Measurements from ENCODE around the gene TBPL2.
A peak's percentile ranks its signal among the peaks of the same experiment; 100 is the strongest.
"Not testable (repeated sequence)": the region's sequence is repeated elsewhere in the genome, so short reads cannot be mapped to it uniquely, and the experiment has no call there.

TBPL2 gene

GRCh38 chr14:55427439-55427838, 13.0 kb downstream of the TBPL2 start:
- Histone ChIP-seq H3K4me1 (peaks cover 10% of the 10 kb centered on the region), H3K9me3 (no peaks in the 10 kb centered on the region), H3K27ac (no peak overlapping the region), H4K20me1 (no peaks in the 10 kb centered on the region), H3K4me2 (no peak overlapping the region), H3K36me3 (no peaks in the 10 kb centered on the region), H3K27me3 (no peaks in the 10 kb centered on the region), H3K4me3 (no peak overlapping the region), H3K9ac (no peak overlapping the region)
- no peak for TF ChIP-seq Cebpa-rat (IDR thresholded peaks at IDR 0.05)

GRCh38 chr14:55426891-55427290, 13.5 kb downstream of the TBPL2 start:
- Histone ChIP-seq H3K27ac (no peak overlapping the region), H3K9ac (no peak overlapping the region), H3K4me2 (no peak overlapping the region), H3K4me1 (peaks cover 10% of the 10 kb centered on the region), H3K27me3 (no peaks in the 10 kb centered on the region), H3K36me3 (no peaks in the 10 kb centered on the region), H3K9me3 (no peaks in the 10 kb centered on the region), H4K20me1 (no peaks in the 10 kb centered on the region), H3K4me3 (no peak overlapping the region)
- TF ChIP-seq Cebpa-rat (IDR thresholded peaks at IDR 0.05), result no peak

GRCh38 chr14:55425091-55425490, 15.3 kb downstream of the TBPL2 start:
- no peaks in the 10 kb centered on the region for H3K36me3 ChIP-seq
- no peak overlapping the region for H3K9ac ChIP-seq
- H3K4me3 ChIP-seq, result no peak overlapping the region
- no peaks in the 10 kb centered on the region for H3K9me3 ChIP-seq
- H3K4me1 ChIP-seq, result peaks cover 10% of the 10 kb centered on the region
- no peak overlapping the region for H3K27ac ChIP-seq
- no peaks in the 10 kb centered on the region for H3K27me3 ChIP-seq
- no peaks in the 10 kb centered on the region for H4K20me1 ChIP-seq
- H3K4me2 ChIP-seq, result no peak overlapping the region
- TF ChIP-seq Cebpa-rat (IDR thresholded peaks at IDR 0.05), result no peak

GRCh38 chr14:55423969-55424368, 16.4 kb downstream of the TBPL2 start:
- Histone ChIP-seq H3K4me3 (no peak overlapping the region), H3K27ac (no peak overlapping the region), H3K4me1 (peaks cover 10% of the 10 kb centered on the region), H4K20me1 (no peaks in the 10 kb centered on the region), H3K4me2 (peak overlapping the region; percentile 36), H3K36me3 (no peaks in the 10 kb centered on the region), H3K27me3 (no peaks in the 10 kb centered on the region), H3K9ac (no peak overlapping the region), H3K9me3 (no peaks in the 10 kb centered on the region)
- no peak for TF ChIP-seq Cebpa-rat (IDR thresholded peaks at IDR 0.05)

GRCh38 chr14:55422338-55422737, 18.1 kb downstream of the TBPL2 start:
- not testable (repeated sequence) for H3K4me3 ChIP-seq, H3K9ac ChIP-seq, H3K4me2 ChIP-seq, H4K20me1 ChIP-seq, H3K9me3 ChIP-seq, H3K36me3 ChIP-seq, H3K27me3 ChIP-seq, H3K27ac ChIP-seq
- H3K4me1 ChIP-seq, result peaks cover 10% of the 10 kb centered on the region

GRCh38 chr14:55419663-55420062, 20.8 kb downstream of the TBPL2 start:
- H3K27ac ChIP-seq, result no peak overlapping the region
- H3K4me2 ChIP-seq, result no peak overlapping the region
- no peak for TF ChIP-seq Cebpa-rat (IDR thresholded peaks at IDR 0.05)
- no peak overlapping the region for H3K9ac ChIP-seq
- H3K9me3 ChIP-seq, result no peaks in the 10 kb centered on the region
- no peaks in the 10 kb centered on the region for H3K36me3 ChIP-seq
- H4K20me1 ChIP-seq, result no peaks in the 10 kb centered on the region
- H3K4me3 ChIP-seq, result no peak overlapping the region
- H3K27me3 ChIP-seq, result no peaks in the 10 kb centered on the region
- peaks cover 10% of the 10 kb centered on the region for H3K4me1 ChIP-seq

GRCh38 chr14:55418411-55418810, 22.0 kb downstream of the TBPL2 start:
- no peak overlapping the region for H3K27ac ChIP-seq
- no peak for TF ChIP-seq Cebpa-rat (IDR thresholded peaks at IDR 0.05)
- no peak overlapping the region for H3K4me3 ChIP-seq
- H4K20me1 ChIP-seq, result no peaks in the 10 kb centered on the region
- no peaks in the 10 kb centered on the region for H3K4me1 ChIP-seq
- H3K27me3 ChIP-seq, result no peaks in the 10 kb centered on the region
- no peaks in the 10 kb centered on the region for H3K9me3 ChIP-seq
- H3K9ac ChIP-seq, result no peak overlapping the region
- H3K4me2 ChIP-seq, result no peak overlapping the region
- H3K36me3 ChIP-seq, result no peaks in the 10 kb centered on the region

- no peaks in the 10 kb centered on the region for H3K9me3 ChIP-seq
These were observed 22.5 kb downstream of the TBPL2 start for GRCh38 chr14:55417955-55418354.

GRCh38 chr14:55416866-55417265, 23.6 kb downstream of the TBPL2 start:
- H3K36me3 ChIP-seq, result no peaks in the 10 kb centered on the region

More at GRCh38 chr14:55417955-55418354, 22.5 kb downstream of the TBPL2 start:
- no peaks in the 10 kb centered on the region for H3K4me1 ChIP-seq
- no peak for TF ChIP-seq Cebpa-rat (IDR thresholded peaks at IDR 0.05)
- no peak overlapping the region for H3K4me2 ChIP-seq
- H4K20me1 ChIP-seq, result no peaks in the 10 kb centered on the region
- H3K27me3 ChIP-seq, result no peaks in the 10 kb centered on the region
- no peaks in the 10 kb centered on the region for H3K36me3 ChIP-seq
- H3K27ac ChIP-seq, result no peak overlapping the region
- no peak overlapping the region for H3K9ac ChIP-seq
- no peak overlapping the region for H3K4me3 ChIP-seq

GRCh38 chr14:55414551-55414950, 25.9 kb downstream of the TBPL2 start:
- Histone ChIP-seq H3K9me3 (no peaks in the 10 kb centered on the region), H3K27me3 (no peaks in the 10 kb centered on the region), H4K20me1 (no peaks in the 10 kb centered on the region), H3K9ac (no peak overlapping the region), H3K36me3 (no peaks in the 10 kb centered on the region), H3K4me2 (no peak overlapping the region), H3K27ac (no peak overlapping the region), H3K4me1 (peaks cover 24% of the 10 kb centered on the region), H3K4me3 (no peak overlapping the region)
- TF ChIP-seq Cebpa-rat (IDR thresholded peaks at IDR 0.05), result no peak

More at GRCh38 chr14:55416866-55417265, 23.6 kb downstream of the TBPL2 start:
- TF ChIP-seq Cebpa-rat (IDR thresholded peaks at IDR 0.05), result no peak
- Histone ChIP-seq H3K9me3 (no peaks in the 10 kb centered on the region), H4K20me1 (no peaks in the 10 kb centered on the region), H3K9ac (no peak overlapping the region), H3K27ac (no peak overlapping the region), H3K4me3 (no peak overlapping the region), H3K4me2 (no peak overlapping the region), H3K4me1 (peaks cover 8% of the 10 kb centered on the region; the same call in 1 of the 2 replicates), H3K27me3 (no peaks in the 10 kb centered on the region)

GRCh38 chr14:55412676-55413075, 27.7 kb downstream of the TBPL2 start:
- Histone ChIP-seq H3K4me1 (peaks cover 29% of the 10 kb centered on the region), H4K20me1 (peaks cover 8% of the 10 kb centered on the region; the same call in 1 of the 2 replicates), H3K4me2 (0 out of 2 replicates have a peak overlapping the region, but pooled peaks have one; percentile 95), H3K27ac (no peak overlapping the region), H3K9me3 (no peaks in the 10 kb centered on the region), H3K36me3 (no peaks in the 10 kb centered on the region), H3K4me3 (no peak overlapping the region), H3K9ac (no peak overlapping the region), H3K27me3 (no peaks in the 10 kb centered on the region)
- no peak for TF ChIP-seq Cebpa-rat (IDR thresholded peaks at IDR 0.05)
